ENCODE measurements around the gene SALL1.

Gene SALL1

GRCh38 chr16:51151961-51152663, 1.0 kb upstream of the SALL1 start:
- DNase-seq, result peak; percentile 96
- peak overlapping the region; percentile 49 for H2BK120ac ChIP-seq (ENCODE audit: low read depth, low read length)
- peak overlapping the region; percentile 64 to 83 for H3K4ac ChIP-seq (ENCODE audit: low read depth in 1 of 2, low read length in 2 of 2)
- no peaks in the 10 kb centered on the region for H3K36me3 ChIP-seq (ENCODE audit: control insufficient read depth in 1 of 2, insufficient read depth in 2 of 2, low read depth in 1 of 2, low read length in 2 of 2)
- peak overlapping the region; percentile 92 to 99 for H3K18ac ChIP-seq (ENCODE audit: low read depth in 1 of 2, low read length in 2 of 2)
- H3K4me1 ChIP-seq (ENCODE audit: control insufficient read depth, insufficient read depth, low read depth, low read length), result peaks cover 33% of the 10 kb centered on the region
- H3K9me3 ChIP-seq (ENCODE audit: control insufficient read depth, low read length), result no peaks in the 10 kb centered on the region
- H3K9ac ChIP-seq (ENCODE audit: low read length), result peak overlapping the region; percentile 89
- peak overlapping the region; percentile 81 for H2BK5ac ChIP-seq (ENCODE audit: low read depth, low read length, poor library complexity, severe bottlenecking)
- no peak overlapping the region for H2AFZ ChIP-seq (ENCODE audit: low read depth, low read length)
- under 1% methylated on average over 30 of the region's 56 CpGs for WGBS
- H3K79me1 ChIP-seq (replicated peaks; ENCODE audit: low read length, poor library complexity, severe bottlenecking), result peaks cover 8% of the 10 kb centered on the region
- H3K27me3 ChIP-seq (ENCODE audit: control insufficient read depth in 1 of 2, insufficient read depth in 1 of 2, low read length in 2 of 2), result peaks cover 38 to 49% of the 10 kb centered on the region in 2 experiments
- peak overlapping the region; percentile 88 for H4K8ac ChIP-seq (ENCODE audit: low read length)
- H3K23ac ChIP-seq (ENCODE audit: low read length in 2 of 2), result peak overlapping the region in 1 of 2 experiments; percentile 98
- peak overlapping the region; percentile 74 for H3K27ac ChIP-seq (ENCODE audit: low read length, poor library complexity, severe bottlenecking)
- H4K91ac ChIP-seq (ENCODE audit: low read length), result peak overlapping the region; percentile 83
- H3K4me3 ChIP-seq (ENCODE audit: insufficient read depth in 1 of 2, low read depth in 1 of 2, low read length in 2 of 2), result peak overlapping the region; percentile 85 to 94
- H2BK15ac ChIP-seq (ENCODE audit: low read depth, poor library complexity, severe bottlenecking), result peak overlapping the region; percentile 100
- peak overlapping the region; percentile 74 for H3K4me2 ChIP-seq (ENCODE audit: low read length, poor library complexity, severe bottlenecking)
- H2AK5ac ChIP-seq (ENCODE audit: low read length, severe bottlenecking), result no peak overlapping the region
- H2BK12ac ChIP-seq (ENCODE audit: low read length in 2 of 2), result peak overlapping the region; percentile 45 to 54
- peak overlapping the region; percentile 7 to 25 for H3K14ac ChIP-seq (ENCODE audit: low read length in 2 of 2)

GRCh38 chr16:51151435-51151960, 428 bp upstream of the SALL1 start:
- DNase-seq, result peak; percentile 93
- H3K23ac ChIP-seq (ENCODE audit: low read length in 2 of 2), result no peak overlapping the region
- H3K4me2 ChIP-seq (ENCODE audit: low read length, poor library complexity, severe bottlenecking), result peak overlapping the region; percentile 74
- no peak overlapping the region for H2BK12ac ChIP-seq (ENCODE audit: low read length in 2 of 2)
- peak overlapping the region; percentile 66 for H2BK5ac ChIP-seq (ENCODE audit: low read depth, low read length, poor library complexity, severe bottlenecking)
- peak overlapping the region; percentile 80 for H2BK120ac ChIP-seq (ENCODE audit: low read depth, low read length)
- H3K27me3 ChIP-seq (ENCODE audit: control insufficient read depth in 1 of 2, insufficient read depth in 1 of 2, low read length in 2 of 2), result peaks cover 31 to 43% of the 10 kb centered on the region in 2 experiments
- no peak overlapping the region for H2AFZ ChIP-seq (ENCODE audit: low read depth, low read length)
- H3K18ac ChIP-seq (ENCODE audit: low read depth in 1 of 2, low read length in 2 of 2), result peak overlapping the region; percentile 48 to 92
- no peak overlapping the region for H4K8ac ChIP-seq (ENCODE audit: low read length)
- peaks cover 8% of the 10 kb centered on the region for H3K79me1 ChIP-seq (replicated peaks; ENCODE audit: low read length, poor library complexity, severe bottlenecking)
- WGBS, result 1% methylated on average over 44 of the region's 61 CpGs
- H2AK5ac ChIP-seq (ENCODE audit: low read length, severe bottlenecking), result no peak overlapping the region
- H3K4me3 ChIP-seq (ENCODE audit: insufficient read depth in 1 of 2, low read depth in 1 of 2, low read length in 2 of 2), result peak overlapping the region; percentile 85 to 94
- no peak overlapping the region for H4K91ac ChIP-seq (ENCODE audit: low read length)
- peak overlapping the region; percentile 52 for H2BK15ac ChIP-seq (ENCODE audit: low read depth, poor library complexity, severe bottlenecking)
- H3K9me3 ChIP-seq (ENCODE audit: control insufficient read depth, low read length), result no peaks in the 10 kb centered on the region
- no peak overlapping the region for H3K14ac ChIP-seq (ENCODE audit: low read length in 2 of 2)
- no peak overlapping the region for H3K4ac ChIP-seq (ENCODE audit: low read depth in 1 of 2, low read length in 2 of 2)
- H3K9ac ChIP-seq (ENCODE audit: low read length), result peak overlapping the region; percentile 89
- peaks cover 33% of the 10 kb centered on the region for H3K4me1 ChIP-seq (ENCODE audit: control insufficient read depth, insufficient read depth, low read depth, low read length)
- H3K27ac ChIP-seq (ENCODE audit: low read length, poor library complexity, severe bottlenecking), result peak overlapping the region; percentile 74
- H3K36me3 ChIP-seq (ENCODE audit: control insufficient read depth in 1 of 2, insufficient read depth in 2 of 2, low read depth in 1 of 2, low read length in 2 of 2), result no peaks in the 10 kb centered on the region

GRCh38 chr16:51150165-51150887, 744 bp downstream of the SALL1 start:
- H4K91ac ChIP-seq (ENCODE audit: low read length), result peak overlapping the region; percentile 93
- peak overlapping the region; percentile 84 for H2BK5ac ChIP-seq (ENCODE audit: low read depth, low read length, poor library complexity, severe bottlenecking)
- H2BK120ac ChIP-seq (ENCODE audit: low read depth, low read length), result peak overlapping the region; percentile 80
- DNase-seq, result no peak
- H3K18ac ChIP-seq (ENCODE audit: low read depth in 1 of 2, low read length in 2 of 2), result peak overlapping the region; percentile 100
- H3K79me1 ChIP-seq (replicated peaks; ENCODE audit: low read length, poor library complexity, severe bottlenecking), result peaks cover 8% of the 10 kb centered on the region
- peak overlapping the region; percentile 89 to 94 for H2BK12ac ChIP-seq (ENCODE audit: low read length in 2 of 2)
- H3K4me1 ChIP-seq (ENCODE audit: control insufficient read depth, insufficient read depth, low read depth, low read length), result peaks cover 26% of the 10 kb centered on the region
- H2BK15ac ChIP-seq (ENCODE audit: low read depth, poor library complexity, severe bottlenecking), result peak overlapping the region; percentile 96
- H3K14ac ChIP-seq (ENCODE audit: low read length in 2 of 2), result peak overlapping the region in 1 of 2 experiments; percentile 87
- no peaks in the 10 kb centered on the region for H3K36me3 ChIP-seq (ENCODE audit: control insufficient read depth in 1 of 2, insufficient read depth in 2 of 2, low read depth in 1 of 2, low read length in 2 of 2)
- peak overlapping the region; percentile 81 for H4K8ac ChIP-seq (ENCODE audit: low read length)
- peak overlapping the region; percentile 61 for H2AFZ ChIP-seq (ENCODE audit: low read depth, low read length)
- H3K9me3 ChIP-seq (ENCODE audit: control insufficient read depth, low read length), result no peaks in the 10 kb centered on the region
- H2AK5ac ChIP-seq (ENCODE audit: low read length, severe bottlenecking), result peak overlapping the region; percentile 3
- peak overlapping the region; percentile 98 for H3K4me2 ChIP-seq (ENCODE audit: low read length, poor library complexity, severe bottlenecking)
- peak overlapping the region; percentile 51 to 99 for H3K23ac ChIP-seq (ENCODE audit: low read length in 2 of 2)
- under 1% methylated on average over 40 of the region's 53 CpGs for WGBS
- H3K27ac ChIP-seq (ENCODE audit: low read length, poor library complexity, severe bottlenecking), result peak overlapping the region; percentile 64
- H3K4me3 ChIP-seq (ENCODE audit: insufficient read depth in 1 of 2, low read depth in 1 of 2, low read length in 2 of 2), result peak overlapping the region; percentile 82 to 94
- peak overlapping the region; percentile 94 to 98 for H3K4ac ChIP-seq (ENCODE audit: low read depth in 1 of 2, low read length in 2 of 2)
- peaks cover 20 to 31% of the 10 kb centered on the region in 2 experiments for H3K27me3 ChIP-seq (ENCODE audit: control insufficient read depth in 1 of 2, insufficient read depth in 1 of 2, low read length in 2 of 2)
- H3K9ac ChIP-seq (ENCODE audit: low read length), result peak overlapping the region; percentile 89
